CD4-positive, alpha-beta T cell treated with Interleukin-6 for 4 hours (primary cell): ENCODE measurements around the gene TCF7L2.

Experiments
- DNase-seq: peaks from one replicate; pipeline ENCODE4 v3.0.0-alpha.2; 2020; ENCODE audit warnings: mixed read lengths

TCF7L2 gene

GRCh38 chr10:113158183-113158582 is 208.1 kb downstream of the TCF7L2 start:
- no peak for DNase-seq

DNA sequence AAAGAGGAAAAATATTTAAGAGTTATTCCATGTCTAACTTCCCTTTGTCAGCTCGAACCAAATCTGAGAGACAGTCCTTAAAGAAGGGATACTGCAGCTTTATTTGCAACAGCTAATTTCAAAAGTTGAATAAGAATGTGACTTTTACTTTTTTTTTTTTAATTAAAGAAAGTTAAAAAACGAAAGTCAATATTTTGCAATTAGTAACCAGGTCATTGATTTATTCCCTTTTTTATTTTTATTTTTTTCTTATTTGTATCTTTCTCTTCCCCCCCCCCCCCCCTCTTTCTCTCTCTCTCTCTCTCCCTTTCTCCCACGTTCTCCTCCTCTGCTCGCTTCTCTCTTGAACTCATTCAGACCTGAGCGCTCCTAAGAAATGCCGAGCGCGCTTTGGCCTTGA is 209.5 kb downstream of the TCF7L2 start:
- no peak for DNase-seq

DNA sequence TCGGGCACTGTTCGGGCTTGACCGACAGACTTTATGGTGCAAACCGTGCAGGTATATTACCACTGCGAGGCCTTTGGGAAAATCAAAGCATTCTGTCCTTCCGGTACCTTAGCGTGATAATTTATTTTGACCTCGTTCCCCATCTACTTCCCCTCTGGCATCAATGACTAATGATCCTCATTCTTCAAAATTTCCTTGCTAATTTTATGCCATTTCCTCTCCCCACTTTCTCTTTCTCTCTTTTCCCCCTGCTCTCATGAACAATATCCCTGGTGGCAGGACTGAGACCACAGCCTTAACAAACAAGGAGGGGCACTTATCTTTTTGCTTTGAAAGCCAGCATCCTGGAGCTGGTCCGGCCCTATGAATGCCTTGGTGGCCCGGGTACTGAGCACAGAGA is 210.6 kb downstream of the TCF7L2 start:
- no peak for DNase-seq

DNA sequence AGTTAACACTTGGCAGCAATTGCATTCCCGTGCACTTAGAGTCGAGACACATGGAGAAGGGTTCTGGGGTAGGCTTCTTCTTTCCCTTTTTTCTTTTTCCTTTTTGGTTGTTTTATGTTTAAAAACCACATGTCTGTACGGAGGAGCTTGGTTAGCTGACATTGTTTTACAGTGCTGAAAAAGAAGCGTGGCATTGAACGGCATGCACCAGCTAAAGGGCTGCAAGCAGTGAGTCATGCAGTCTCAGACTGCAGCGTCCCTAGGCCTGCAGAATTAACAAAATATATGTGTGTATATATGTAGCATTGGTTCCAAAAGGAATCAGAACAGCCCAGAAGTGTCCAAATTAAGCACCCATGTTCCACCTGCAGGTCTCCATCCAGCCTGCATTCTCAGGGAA is 211.0 kb downstream of the TCF7L2 start:
- DNase-seq: no peak

DNA sequence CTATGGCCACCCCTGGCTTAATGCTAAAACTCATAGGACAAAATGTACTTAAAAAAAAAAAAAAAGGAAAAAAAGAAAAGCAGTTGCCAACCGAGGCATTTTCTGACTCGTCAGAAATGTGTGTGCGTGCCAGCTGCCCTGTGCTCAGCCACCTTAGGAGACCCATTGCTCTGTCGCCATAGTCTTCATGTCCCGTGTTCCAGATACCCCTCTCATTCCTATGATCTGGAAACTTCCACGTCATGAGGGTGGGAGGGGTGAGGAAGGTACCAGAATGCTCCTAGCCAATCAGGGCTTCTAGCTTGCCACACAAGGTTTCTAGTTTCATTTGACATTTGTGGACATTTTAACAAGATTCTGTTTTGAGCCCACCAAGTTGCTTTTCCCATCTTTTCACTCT is 212.9 kb downstream of the TCF7L2 start:
- DNase-seq: no peak

- no peak for DNase-seq
Observed at GRCh38 chr10:113165673-113166072, 215.6 kb downstream of the TCF7L2 start.

DNA sequence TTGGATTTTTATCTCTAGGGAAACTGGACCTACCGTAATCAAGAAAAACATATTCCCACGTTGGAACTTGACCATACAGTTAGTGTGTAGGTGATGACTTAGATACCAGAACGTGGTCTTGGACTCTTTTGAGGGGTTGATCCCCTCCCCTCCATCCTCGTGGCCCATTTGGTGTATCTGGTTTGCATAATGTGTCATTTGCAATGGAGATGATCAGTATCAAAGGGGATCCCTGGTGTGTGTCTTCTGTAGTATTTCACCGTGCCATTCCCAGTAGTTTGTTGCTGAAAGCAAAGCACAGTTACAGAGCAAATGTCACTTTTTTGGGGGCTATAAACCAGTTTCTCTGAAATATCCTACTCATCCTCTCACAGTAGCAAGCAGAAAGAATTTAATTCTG is 217.7 kb downstream of the TCF7L2 start:
- no peak for DNase-seq

DNA sequence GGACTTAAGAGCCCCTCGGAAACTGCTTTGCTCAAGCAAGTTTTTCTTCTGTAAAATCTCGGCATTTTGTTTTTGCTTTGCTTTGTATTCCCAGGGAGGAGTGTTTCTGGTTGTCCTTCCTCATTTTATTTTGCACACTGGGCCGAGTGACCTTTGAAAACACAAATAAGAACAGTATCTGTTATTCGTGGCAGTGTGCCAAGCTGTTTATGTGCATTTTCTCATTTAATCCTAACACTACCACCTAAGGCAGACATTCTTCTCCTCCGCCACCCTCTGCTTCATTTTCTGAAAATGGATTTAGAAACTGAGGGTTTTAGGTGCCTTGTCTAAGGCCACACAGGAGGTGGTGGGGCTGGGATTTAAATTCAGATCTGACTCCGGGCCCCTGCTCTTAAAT is 218.5 kb downstream of the TCF7L2 start:
- no peak for DNase-seq

DNA sequence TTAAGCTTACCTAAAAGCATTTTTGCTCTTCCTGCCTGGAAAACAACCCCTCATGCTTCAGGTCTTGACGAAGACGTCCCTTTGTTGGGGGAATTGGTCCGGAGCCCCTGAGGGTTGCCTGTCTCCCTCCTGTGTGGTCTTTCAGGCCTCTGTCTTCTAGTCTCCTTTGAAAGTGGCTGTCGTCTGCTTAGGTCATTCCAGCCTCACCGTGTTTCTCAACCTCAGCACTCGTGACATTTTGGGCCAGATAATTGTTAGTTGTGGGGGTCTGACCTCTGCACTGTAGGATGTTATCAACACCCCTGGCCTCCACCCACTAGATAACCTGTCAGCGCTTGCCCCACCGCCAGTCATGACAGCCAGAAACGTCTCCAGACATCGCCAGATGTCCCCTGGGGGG is 219.1 kb downstream of the TCF7L2 start:
- no peak for DNase-seq

GRCh38 chr10:113169853-113170460 is 219.9 kb downstream of the TCF7L2 start:
- DNase-seq: no peak

DNA sequence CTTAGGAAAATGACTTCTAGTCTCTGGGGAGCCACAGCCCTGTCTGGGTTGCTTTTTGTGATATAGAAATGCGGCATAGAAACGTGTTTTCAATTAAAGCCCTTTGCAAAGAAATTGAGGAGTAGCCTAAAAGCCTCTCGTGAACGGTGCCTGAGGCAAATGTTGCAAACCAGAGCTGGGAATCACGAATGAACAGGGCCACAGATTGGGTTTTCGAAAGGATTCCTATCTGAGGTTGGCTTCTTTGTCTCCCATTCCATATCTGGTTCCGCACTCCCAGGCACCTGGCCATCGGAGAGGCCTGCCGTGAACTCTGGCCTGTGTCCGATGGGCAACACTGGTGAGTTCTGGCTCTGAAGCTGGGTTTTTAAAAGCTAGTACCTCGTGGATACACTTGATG is 221.6 kb downstream of the TCF7L2 start:
- DNase-seq: no peak

- no peak for DNase-seq
Observed at GRCh38 chr10:113175176-113175575, 225.1 kb downstream of the TCF7L2 start.

DNA sequence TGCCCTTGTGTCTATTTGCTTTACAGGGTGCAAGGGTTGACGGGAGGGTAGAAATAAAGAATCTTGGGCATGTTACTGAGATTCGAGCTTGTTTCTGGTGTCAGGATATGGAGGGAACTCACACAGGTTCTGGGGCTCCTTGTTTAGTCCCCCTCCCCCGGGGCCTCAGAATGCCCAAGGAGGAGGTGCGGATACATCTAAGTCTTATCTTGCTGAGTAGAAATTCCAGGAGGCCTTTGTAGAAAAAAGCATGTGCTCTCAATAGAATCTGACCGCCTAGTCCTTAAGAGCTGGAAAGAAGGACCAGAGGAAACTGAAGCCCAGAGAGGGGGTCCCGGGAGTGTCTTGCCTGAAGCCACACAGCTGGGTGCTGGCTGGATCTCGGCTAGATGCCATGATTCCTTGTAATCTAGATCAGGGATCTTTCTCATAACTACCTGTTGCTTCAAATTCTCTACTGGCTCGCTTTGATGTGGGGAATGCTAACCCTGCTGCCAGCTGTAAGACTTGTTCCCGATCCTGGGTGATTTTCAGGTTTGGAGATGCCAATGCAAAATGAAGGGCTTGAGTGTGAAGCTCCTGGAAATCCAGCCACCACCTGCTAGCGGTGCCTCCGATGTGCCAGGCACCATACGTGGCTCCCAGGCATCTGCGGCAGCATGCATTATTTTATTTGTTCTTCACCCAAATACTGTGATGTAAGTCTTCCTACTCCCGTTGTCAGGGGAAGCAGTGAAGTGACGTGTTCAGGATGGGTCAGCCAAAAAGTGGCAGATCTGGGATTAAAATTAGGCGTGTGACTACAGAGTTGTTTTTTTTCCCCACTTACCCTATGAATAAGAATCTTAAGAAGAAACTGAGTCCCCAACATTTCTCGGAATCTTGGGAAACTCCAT is 226.0 kb downstream of the TCF7L2 start:
- DNase-seq: no peak

GRCh38 chr10:113176652-113177155 is 226.7 kb downstream of the TCF7L2 start:
- no peak for DNase-seq

DNA sequence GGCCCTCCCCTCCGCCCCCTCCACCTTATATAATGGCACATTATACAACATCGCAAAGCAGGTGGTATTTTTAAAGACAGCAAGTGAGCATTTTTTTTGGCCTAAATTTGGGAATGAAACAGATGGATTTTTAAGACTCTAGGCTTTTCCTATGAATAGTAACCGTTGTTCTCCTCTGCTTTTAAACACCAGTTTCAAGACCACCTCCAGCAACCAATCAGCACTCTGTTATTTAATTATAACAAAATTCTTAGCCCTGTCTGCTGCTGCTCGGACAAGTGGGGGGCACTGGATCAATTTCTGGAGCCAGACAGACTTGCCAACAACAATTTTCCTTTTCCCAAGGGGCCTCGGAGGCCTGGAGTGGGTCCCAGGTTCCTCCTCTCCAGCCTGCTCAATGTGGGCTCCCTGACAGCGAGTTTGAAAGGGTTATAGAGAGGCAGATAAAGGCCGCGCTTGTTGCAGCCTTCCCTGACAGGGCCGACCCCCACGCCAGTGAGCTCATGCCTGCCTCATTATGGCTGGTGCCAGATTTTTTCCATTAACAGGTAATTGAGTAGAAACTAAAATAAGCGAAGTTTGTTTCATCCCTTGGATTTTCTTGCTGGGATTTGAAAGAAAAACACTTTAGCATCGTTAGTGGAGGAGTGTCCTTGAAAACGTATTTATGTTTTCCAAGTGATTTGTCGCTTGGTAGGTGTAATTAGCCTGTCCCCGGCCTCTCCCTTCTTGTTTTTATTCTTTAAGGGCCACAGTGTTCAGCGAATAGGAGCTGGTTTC is 227.3 kb downstream of the TCF7L2 start:
- no peak for DNase-seq

DNA sequence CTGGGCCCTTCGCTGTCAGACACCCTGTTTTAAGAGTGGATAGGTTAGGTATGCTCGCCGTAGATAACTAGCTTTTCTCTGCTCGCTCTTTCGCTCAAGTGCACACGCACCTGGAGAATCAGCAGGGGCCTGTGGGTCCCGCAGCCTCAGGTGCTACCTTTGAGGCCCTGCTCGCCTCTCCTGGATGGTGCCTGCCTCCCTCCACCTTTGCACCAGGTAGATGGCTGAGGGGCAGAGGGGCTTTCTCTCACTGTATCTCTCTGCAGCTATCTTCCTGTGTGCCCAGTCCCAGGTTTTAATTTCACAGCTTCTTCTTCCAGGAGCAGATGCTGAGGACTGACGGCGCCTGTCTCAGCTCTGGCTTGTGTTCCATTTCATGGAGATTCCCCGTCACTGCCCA is 227.9 kb downstream of the TCF7L2 start:
- DNase-seq: no peak

GRCh38 chr10:113178771-113179170 is 228.7 kb downstream of the TCF7L2 start:
- no peak for DNase-seq

DNA sequence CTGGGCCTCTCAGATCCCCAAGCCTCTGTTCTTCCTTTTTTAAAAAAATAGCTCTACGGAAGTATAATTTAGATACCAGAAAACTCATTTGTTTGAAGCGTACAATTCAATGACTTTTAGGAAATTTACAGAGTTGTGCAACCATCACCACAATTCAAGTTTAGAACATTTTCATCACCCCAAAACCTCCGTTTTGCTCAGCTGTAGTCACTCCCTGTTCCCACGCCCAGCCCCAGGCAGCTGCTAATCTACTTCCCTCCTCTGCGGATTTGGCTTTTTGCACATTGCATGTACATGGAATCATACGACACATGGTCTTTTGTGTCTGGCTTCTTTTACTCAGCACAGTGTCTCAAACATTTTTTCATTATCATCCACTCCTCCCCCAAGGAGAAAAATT is 229.2 kb downstream of the TCF7L2 start:
- no peak for DNase-seq

- no peak for DNase-seq
Observed at GRCh38 chr10:113179966-113180365, 229.9 kb downstream of the TCF7L2 start.

- no peak for DNase-seq
Observed at GRCh38 chr10:113180401-113181154, 230.5 kb downstream of the TCF7L2 start.

GRCh38 chr10:113182154-113182553 is 232.1 kb downstream of the TCF7L2 start:
- no peak for DNase-seq

DNA sequence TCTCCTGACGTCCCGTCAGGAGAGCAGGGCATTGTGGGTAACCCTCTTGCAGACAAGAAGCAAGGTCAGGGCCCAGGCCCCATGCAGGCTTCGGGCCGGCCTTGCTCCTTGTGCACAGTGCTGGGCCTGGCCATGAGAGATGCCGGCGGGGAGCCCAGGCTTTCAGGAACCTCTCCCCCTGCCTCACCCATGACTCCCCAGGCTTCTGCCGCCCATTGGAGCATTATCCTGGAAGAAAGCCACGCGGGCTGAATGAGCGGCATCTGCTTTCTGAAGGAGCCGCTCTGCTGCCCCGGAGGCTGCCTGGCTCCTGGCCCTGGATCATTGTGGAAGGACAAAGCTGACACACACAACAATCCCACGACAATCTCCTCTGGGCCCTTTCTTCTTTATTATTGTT is 233.5 kb downstream of the TCF7L2 start:
- no peak for DNase-seq
